ENCODE measurements around the gene THYN1.
A peak's percentile ranks its signal among the peaks of the same experiment; 100 is the strongest.

THYN1 gene

DNA sequence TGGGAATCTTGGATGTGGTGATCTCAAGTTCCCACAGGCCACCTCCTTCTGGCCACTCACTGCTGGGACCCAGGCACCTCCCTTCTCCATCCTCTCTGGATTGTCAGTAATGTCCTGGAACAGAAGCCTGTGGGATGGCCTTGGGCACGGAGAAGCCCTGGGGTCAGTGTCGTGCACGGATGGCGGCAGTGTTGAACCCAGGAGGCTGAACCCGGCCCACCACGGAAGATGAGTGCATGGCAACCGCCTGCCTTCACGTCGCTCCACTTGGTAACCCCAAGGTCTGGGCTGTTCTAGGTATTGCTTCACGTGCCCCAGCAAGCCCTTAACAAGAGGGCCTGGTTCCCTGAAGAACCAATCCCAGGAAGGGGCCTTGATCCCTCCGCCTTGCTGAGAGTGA is 7.1 kb downstream of the THYN1 start:
- no peak for ATAC-seq

DNA sequence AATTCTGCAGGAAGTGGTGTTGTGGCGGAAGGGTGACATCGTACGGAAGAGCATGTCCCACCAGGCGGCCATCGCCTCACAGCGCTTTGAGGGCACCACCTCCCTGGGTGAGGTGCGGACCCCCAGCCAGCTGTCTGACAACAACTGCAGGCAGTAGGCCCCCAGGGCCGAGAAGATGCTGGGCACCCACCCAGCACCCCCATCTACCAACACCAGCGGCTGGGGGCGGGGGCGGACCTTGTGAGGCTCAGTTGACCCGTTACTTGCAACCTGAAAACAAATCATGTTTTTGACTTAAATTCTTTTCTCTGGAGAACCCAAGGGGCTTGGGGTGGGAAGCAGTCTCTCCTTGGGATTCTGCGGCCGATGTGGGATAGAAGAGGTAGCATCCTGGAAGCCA is 7.7 kb downstream of the THYN1 start:
- no peak for ATAC-seq

DNA sequence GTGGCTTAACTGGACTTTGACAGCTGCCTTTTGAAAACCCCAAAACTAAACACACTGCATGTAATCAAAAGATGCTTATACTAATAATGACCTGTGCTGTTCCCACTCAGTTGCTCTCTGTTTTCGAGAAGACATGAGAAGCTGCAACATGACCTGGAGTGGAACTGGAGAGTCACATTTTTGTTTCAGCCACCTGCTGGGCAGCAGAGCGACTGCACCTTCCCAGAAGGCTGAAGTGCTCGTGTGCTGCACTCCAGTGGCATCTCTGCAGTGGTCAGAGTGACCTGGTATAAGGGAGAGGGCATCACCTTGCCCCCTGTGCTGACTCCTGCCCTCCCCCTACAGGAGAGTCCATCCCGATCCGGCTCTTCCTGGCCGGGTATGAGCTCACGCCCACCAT is 8.6 kb downstream of the THYN1 start:
- no peak for ATAC-seq

DNA sequence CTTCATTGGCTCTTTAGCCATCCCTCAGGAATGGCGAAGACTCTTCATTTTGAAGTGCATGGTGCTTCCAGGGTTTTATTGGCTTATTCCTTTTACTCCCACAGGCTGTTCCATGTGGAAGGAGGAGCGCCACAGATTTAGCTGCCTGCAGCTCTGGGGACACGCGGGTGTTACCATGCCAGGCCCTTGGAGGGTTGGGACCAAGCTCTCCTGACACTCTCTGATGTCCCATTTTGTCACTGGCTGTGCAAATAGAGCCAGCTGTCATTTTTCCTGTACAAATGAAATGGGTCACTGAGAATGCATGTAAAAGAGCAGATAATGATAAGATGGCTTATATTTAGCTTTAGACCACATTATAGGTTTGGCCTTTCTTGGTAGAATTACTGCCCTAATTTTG is 9.2 kb downstream of the THYN1 start:
- ATAC-seq = no peak

DNA sequence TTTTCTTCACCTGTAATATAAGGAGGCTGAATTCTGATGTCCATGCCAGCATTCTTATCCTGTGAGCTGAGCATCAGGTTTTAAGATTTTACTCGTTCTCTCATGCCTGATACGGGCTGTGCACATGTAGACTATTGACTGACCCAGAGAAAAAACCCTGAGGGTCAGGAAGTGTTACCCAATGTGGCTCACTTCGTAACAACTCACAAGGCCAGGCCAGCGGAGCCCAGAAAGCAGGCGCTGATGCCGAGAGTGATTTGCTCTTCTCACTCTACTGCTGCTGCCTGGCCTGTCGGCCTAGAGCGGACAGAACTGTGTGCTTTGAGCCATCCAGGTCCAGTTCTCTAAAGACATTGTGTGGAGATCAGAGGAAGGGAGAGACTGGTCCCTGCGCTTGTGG is 10.8 kb downstream of the THYN1 start:
- ATAC-seq = no peak

DNA sequence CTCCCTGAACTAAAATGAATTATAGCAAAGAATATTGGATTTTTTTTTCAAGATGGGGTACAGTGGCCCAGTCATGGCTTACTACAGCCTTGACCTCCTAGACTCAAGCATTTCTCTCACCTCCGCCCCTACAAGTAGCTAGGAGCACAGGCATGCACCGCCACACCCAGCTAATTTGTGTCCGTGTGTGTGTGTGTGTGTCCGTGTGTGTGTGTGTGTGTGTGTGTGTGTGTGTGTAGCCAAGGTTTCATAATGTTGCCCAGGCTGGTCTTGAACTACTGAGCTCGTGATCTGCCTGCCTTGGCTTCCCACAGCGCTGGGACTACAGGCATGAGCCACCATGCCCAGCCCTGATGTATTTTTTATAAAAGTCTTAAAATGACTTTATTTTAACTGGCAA is 12.6 kb downstream of the THYN1 start:
- no peak for ATAC-seq

DNA sequence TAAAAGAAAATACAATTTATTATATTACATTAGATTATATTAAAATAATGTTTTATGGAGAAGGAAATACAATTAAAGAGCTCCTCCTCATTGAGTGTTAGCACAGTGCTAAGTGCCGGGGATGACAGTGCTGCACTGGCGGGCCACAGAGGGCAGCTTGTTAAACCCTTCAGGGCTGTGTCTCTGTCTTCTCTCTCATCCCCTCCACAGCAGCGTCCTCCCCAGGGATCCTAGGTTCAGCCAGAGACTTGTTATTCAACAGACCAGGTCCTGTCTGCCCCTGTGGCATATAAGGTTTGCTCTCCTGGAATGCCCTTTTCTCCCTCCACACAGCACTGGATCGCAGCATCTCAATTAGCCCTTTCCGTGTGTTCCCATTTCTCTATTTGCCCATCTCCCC is 14.2 kb downstream of the THYN1 start:
- no peak for ATAC-seq

DNA sequence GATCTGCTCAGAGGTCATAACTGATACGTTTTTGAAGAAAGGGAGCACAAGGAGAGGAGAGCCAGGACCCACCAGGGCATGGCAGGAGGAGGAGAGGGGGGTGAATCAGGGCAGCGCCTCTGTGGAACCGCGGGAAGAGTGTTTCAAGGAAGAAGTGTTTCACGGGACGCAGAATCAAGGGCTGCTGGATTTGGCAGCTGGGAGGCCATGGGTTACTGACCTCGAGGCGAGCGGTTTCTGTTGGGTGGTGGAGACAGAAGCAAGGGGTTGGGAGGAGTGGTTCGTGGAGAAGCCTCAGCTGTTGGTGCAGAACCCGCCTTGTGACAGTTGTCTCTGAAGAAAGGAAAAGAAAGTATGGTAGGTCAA is 15.6 kb downstream of the THYN1 start:
- no peak for ATAC-seq

DNA sequence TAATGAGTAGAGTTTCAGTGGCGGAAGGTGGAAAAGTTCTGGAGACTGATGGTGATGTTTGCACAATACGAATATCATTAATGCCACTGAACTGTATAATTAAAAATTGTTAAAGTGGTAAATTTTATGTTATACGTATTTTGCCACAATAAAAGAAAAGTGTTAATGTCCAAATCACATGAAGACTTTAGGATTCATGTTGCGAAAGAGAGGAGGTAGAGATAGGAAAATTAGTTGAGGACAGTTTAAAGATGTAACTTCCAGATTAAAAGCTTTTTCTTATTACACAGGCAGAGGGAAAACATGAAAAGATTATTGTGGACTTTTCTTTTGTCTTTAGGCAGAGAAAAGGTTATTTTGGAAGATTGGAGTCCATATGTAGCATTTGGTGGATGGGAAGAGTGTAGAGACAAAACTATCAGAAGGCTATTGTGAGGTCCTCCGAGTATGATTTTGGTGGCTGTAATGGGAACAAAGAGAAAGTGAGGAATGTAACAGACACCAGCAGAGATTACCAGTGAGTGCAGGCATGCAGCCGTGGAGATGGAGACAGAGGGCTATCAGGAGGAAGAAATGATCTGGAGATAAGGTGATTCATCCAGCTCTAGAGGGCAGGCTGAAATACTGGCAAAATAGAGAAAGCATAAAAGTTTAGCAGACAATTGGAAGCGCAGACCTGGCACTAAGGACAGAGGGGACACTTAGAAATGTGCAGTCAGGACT is 16.2 kb downstream of the THYN1 start:
- no peak for ATAC-seq

DNA sequence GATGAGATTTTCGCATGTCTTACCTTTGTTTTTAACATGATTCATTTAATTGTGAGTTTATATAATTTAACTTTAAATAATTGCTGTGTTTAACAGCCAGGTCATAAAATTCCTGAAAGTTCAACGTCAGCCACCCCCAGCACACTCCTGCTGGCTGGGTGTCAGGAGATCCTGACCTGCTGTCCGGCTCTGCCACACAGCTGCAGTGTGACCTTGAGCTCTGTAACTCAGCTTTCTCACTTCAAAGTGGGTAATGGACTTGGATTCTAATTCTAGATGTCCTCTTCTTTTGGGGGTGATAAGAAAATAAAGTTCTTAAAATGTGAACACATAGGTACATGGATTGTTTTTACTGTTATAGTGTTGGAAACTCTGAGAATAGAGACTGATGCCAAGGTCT is 17.8 kb downstream of the THYN1 start:
- no peak for ATAC-seq

DNA sequence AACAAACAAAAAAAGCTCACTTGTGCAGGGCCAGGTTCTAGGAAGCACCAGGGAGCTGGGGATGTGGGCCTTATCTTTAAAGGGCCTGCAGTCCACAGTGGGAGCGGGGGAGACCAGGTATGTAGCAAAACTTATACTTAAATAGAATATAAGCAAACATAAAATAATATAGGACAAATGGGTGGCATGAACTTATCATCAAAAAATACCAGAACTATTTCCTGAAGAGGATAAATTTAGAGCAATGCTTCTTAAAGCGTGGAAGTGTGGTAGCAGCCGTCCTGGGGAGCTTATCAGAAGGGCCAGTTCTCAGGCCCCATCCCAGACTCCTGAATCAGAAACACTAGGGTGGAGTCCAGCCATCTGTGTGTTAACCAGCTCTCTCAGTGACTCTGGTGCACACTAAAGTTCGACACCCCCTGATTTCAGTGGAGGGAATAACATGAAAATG is 19.4 kb downstream of the THYN1 start:
- no peak for ATAC-seq

DNA sequence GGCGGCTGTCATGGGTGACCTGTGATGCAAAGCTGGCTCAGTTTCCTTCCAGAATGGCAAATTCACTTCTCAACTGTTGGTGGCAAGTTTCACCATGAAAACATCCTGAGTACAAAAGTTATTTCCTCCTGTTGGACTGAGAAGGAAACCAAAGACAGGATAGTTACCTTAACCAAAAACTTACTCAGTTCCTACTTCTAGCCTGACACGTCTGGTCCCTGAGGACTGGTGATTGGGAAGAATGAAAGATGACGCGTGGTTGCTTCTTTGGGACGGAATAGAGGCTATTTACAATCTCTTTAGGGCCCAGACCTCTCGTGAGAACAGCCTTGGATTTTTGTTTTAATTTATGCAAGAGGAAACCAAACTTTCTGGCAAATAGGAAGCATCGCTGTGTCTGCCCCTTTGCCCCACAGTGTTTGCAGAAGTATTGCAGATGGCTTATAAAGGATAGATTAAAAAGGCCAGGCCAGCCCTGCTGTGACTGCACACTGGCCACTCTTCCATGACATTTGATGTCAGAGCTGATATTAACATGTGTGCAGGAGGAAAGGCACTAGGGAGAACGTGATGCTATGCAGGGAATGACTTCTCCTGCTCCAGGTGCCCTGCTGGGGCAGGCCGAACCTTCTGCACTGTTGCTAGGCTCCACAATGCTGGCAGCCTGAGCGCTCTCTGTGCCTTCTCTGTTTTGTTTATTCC is 21.0 kb downstream of the THYN1 start:
- ATAC-seq = no peak

DNA sequence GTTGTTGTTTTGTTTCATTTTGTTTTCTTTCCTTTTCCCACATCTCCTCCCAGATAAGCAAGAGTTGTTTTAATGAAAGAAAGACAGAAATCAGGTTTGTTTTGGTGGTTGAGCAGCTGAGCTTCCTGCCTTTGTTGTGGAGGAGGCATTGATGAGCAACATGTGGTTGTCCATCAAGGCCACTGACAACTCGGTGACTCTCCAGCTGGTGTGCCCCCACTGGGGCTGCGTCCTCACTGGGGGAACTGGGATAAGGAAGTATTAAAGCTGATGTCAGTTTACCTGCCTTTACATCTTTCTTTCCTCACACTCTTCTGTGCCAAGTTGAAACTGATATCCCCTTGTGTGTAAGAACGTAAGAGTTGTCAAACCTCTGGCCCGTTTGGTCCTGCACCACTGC is 22.8 kb downstream of the THYN1 start:
- no peak for ATAC-seq

DNA sequence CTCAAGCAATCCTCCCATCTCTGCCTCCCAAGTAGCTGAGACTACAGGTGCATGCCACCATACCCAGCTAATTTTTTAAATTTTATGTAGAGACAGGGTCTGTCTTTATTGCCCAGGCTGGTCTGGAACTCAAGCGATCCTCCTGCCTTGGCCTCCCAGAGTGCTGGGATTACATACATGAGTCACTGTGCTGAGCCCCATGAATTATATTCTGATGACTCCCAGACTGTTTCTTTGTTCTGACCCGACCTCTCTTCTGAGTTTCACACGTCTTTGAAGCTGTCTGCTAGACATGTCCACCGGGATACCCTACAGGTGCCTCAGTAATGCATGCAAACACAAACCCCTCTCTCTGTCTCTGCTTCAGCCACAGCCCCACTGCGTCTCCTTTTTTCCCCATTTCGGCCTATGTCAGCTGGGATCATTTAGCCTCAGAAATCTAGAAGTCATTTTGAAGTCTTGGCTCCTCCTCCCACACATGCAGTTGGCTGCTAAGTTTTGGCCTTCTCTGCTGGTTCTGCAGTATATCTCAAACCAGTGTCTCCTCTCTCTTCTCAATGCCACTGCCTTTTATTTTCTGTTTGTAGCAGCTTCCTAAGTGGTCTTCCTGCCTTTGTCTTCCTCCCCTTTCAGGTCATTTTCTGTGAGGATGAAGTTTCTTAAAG is 23.9 kb downstream of the THYN1 start:
- ATAC-seq = no peak

DNA sequence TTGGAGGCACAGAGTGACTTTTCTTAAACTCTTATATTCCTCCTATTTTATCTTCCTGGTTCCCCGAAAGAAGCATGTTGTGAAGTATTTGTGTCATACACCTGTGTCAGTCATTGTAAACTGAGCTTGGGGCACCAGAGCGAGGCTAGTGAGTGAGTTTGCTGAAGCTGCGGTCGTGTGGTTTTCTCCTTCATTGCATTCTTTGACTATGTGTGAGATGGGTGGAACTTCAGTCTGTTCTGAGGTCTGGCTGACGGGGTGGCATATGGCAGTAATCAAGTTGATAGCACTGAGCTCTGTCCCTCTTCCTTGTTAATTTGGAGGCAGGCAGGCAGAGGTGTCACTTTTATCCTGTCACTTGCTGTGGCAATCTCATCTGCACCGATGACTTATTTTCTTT is 24.5 kb downstream of the THYN1 start:
- ATAC-seq = no peak

DNA sequence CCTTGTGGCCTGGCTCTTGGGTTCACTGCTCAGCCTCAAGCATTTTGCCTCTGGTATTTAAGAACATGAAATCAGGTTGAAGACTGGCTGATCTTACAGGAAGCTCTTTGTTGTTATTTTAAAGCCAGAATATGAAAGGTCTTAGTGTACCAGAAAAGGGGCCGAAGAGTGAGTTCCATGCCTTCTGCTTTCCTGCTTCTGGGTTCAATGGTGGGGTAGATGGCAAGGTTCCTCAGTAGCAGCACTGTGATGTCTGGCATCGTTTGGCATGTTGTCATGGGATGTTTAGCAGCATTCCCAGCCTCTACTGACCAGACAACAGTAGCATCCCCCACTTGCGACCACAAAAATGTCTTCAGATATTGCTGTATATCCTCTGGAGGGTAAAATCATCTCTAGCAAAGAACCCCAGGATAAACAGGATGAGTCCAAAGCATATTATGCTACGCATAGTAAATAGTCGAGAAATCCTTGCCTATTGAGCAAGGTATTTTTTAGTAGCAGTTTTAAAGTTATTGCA is 26.3 kb downstream of the THYN1 start:
- ATAC-seq = no peak

DNA sequence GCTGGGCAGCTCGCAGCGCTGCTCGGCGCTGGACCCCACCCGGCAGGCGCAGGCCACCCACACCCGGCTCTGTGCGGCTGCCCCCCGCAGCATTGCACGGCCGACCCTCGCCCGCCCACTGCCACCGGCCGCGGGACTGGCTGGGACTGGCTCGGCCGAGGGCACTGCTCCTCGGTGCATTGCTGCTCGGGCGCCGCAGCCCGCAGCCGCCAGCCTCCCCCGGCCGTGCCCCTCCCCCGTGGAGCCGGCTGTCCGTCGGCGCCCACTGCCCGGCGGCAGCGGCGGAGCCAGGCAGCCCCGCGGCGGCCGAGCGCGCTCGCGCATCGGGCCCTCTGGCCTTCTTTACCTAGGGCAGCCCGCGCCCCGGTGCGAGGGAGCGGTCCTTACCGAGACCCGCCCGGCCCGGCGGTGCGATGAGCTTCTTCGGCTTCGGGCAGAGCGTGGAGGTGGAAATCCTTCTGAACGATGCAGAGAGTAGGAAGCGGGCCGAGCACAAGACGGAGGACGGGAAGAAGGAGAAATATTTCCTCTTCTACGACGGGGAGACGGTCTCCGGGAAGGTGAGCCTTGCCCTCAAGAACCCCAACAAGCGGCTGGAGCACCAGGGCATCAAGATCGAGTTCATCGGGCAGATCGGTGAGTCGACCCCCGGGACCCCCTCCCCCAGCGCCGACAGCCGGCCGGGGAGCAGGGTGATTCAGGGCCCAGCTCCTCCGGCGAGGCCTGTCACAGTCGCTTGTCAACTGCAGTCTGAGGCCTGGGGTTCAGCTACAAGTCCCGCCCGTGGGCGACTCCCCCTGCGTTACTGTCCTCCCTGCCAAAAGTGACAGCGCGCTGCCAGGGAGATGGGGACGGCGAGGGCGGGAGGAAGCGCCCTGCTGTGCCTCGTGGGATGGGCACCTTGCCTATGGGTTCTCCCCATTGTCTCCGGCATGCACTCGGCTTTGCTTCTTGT is 28.2 kb downstream of the THYN1 start:
- ATAC-seq = peak; percentile 21 to 24

DNA sequence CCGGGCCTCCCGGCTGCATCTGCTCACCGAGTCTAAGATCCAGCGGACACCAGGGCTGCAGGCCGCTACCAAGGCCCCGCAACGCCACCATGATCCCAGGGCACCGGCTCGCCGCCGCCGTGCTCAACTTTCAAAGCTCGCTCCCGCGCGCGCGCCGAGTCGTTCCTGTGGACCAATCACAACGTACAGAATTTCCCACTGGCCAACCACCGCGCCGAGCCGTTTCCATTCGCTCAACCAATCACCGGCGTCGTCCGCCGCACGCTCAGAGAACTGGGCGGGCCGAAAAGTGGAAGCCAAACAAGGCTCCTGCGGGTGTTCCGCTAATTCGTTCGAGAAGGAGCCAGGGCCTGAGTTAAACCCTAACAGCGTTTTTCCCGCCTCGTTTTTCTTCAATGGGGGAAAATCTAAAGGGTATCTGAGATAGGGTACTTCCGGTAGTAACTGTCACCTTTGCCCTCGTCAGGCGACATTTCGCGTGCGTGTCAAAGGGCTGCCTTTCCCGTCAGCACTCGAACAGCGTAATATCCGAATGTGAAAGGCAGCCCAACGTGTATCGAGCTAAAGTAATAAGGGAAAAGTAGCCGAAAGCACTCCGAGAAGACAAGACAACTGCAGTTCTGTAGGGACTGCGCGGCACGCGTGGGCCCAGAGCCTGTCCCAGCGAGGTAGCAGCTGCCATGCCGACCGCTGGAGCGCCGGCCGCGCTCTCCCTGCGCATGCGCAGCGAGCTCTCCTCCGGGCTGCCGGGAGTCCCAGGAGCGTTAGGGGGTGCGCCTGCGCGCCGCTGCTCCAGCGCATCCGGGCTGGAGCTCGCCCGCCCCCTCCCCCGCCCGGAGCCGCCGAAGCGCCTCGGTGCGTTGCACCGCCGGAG is 29.1 kb downstream of the THYN1 start, which contains the start of the genes NCAPD3 and VPS26B:
TSS of gene NCAPD3 (minus strand) at position 132 of the 874 bp plus-strand sequence. CDS start at position 91, 41 bp downstream.
TSS of gene VPS26B (plus strand) at position 836 of the 874 bp plus-strand sequence. CDS start 452 bp downstream, outside the sequence.
- ATAC-seq = peak; percentile 84 to 86

DNA sequence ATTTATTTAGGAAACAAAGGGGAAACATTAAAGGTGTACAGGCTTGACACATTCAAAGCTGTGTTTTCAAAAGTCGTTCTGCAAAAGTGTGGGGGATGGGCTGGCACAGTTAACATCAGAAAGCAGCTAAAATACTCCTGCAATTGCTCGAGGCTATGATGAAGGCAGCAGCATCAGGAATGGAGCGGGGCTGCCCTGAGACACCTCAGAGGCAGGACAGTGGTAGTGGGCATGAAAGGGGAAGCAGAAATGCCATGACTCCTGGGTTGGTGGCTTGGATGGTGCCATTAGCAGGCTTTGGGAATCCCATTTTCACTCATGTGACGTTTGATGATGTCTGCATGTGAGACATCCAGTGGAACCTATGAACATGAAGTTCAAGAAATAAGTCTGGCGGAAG is 30.0 kb downstream of the THYN1 start:
- ATAC-seq = no peak

DNA sequence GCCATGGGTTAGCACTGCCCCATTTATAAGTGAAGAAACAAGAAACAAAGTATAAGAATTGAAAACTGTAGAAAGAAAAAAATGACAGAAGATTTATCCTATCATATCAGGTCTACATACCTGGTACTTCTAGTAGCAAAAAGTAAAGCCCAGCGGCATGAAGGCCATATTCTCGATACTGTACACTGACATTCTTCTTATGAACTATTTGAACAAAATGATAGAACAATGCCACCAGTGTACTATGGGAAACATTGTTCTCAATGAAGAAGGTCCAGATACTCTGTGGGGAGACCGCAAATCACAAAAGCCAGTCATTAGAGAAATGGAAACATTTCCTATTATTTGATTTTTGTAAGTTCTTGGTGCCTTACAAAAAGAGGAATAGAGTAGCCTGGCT is 36.3 kb downstream of the THYN1 start:
- no peak for ATAC-seq

DNA sequence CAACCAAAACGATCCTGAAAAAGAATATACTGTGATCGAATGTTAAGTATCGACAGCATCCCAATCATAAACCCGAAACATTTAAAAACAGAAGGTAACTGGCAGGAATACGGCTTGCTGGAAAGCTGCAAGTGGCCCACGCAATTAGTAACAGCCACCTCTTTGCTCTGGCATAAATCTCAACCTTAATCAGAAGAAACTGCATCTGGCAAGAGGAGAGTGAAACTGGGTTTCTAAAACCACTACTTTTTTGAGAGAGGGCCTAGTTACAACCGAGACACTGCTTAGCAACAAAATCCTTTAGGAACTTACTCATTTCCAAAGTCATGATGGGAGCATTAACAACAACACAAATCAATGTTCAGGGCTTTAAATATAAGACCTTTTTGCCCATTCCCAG is 37.3 kb downstream of the THYN1 start:
- ATAC-seq = no peak
